Kidney (tissue), 14 donors: ENCODE data around the gene TRAPPC11. TPM values are rescaled to one million over a fixed set of nuclear protein-coding genes. Genes with fewer than 3 reads are reported as not detected.
A peak's percentile ranks its signal among the peaks of the same experiment; 100 is the strongest.

ENCODE experiments used
- DNase-seq, 5 donors: peaks; one replicate each; pipeline ENCODE4 v3.0.0-alpha.2; 2013 to 2020
- FAIRE-seq: peaks from 2 replicates; lab custom pipeline; 2012; peaks lifted over from hg19 to GRCh38; lab: Jason Lieb, UNC
- H3K27ac ChIP-seq, 2 donors: one replicate each; pipeline ENCODE4 v1.7.0; 2013; ENCODE audit warnings: low read depth in 2 of 2, low read length in 2 of 2, inconsistent platforms in 1 of 2
- H3K27me3 ChIP-seq: one replicate; pipeline ENCODE4 v1.7.1; 2013; ENCODE audit warnings: low read length, inconsistent platforms; ENCODE audit not compliant: control insufficient read depth, insufficient read depth
- H3K36me3 ChIP-seq, 3 donors: one replicate each; pipeline versions ENCODE4 v1.7.0 to v1.7.1; 2013; ENCODE audit warnings: low read length in 3 of 3, control low read depth in 1 of 3, inconsistent platforms in 1 of 3; ENCODE audit not compliant: insufficient read depth in 3 of 3, control insufficient read depth in 2 of 3
- H3K4me1 ChIP-seq, 3 donors: one replicate each; pipeline versions ENCODE4 v1.7.0 to v1.7.1; 2013; ENCODE audit warnings: low read length in 3 of 3, inconsistent platforms in 1 of 3, low read depth in 1 of 3; ENCODE audit not compliant: control insufficient read depth in 2 of 3, insufficient read depth in 2 of 3
- H3K4me3 ChIP-seq, 3 donors: one replicate each; pipeline versions ENCODE4 v1.7.0 to v1.8.1; 2013; ENCODE audit warnings: low read length in 3 of 3, control low read depth in 1 of 3, inconsistent platforms in 1 of 3
- H3K9ac ChIP-seq, 3 donors: one replicate each; pipeline versions ENCODE4 v1.7.0 to v1.7.1; 2013; ENCODE audit warnings: low read length in 3 of 3, control low read depth in 1 of 3, inconsistent platforms in 1 of 3
- H3K9me3 ChIP-seq, 3 donors: one replicate each; pipeline versions ENCODE4 v1.7.0 to v1.7.1; 2013; ENCODE audit warnings: low read length in 3 of 3, control low read depth in 1 of 3, inconsistent platforms in 1 of 3; ENCODE audit not compliant: control insufficient read depth in 2 of 3, insufficient read depth in 1 of 3
- CTCF ChIP-seq: IDR thresholded peaks from 3 replicates; pipeline ENCODE4 v1.5.1; 2012; ENCODE audit warnings: mild to moderate bottlenecking, moderate library complexity, borderline replicate concordance; ENCODE audit not compliant: insufficient read depth; ENCODE audit errors: extremely low read depth
- intact Hi-C: fragments of 100-400 bp; cut with DNase I; formaldehyde crosslinking; loops from one replicate; pipeline ENCODE4 v1.11.1; 2022
- polyA plus RNA-seq: library from polyadenylated mRNA; stranded (reverse); fragments of 350-450 nt; fragmentation: Illumina TruSeq; extraction: RNeasy Lipid Tissue Mini Kit (QIAGEN cat#74804); gene quantifications from one replicate; pipeline ENCODE4 v1.2.3, GENCODE V29; 2014; ENCODE audit warnings: low read depth, low replicate concordance; ENCODE audit not compliant: insufficient read depth
- total RNA-seq: library from RNA; stranded (reverse); fragmentation: NEBNext Ultra II Directional; extraction: Animal tissue kit (Norgen Biotek cat#: 25700); gene quantifications from one replicate; pipeline ENCODE4 v1.2.1, GENCODE V29; 2021
- donor health status: control.
- donor health status: control.
- donor health status: control.
- donor health status: control.
- donor health status: control.
- donor health status: DM: yes; HTN: yes; CAD: no.
- donor health status: Normal renal cell carcinoma (clear cell type).

The TRAPPC11 gene
- total and polyA plus RNA-seq, 2 donors from 2014 or later: 13.8 to 43.1 TPM

- Histone ChIP-seq H3K27me3 (no peaks in the 10 kb centered on the region), H3K4me1 (peaks cover 0 to 2% (median 0%) of the 10 kb centered on the region in 3 donors), H3K9ac (peak overlapping the region in 1 of 3 donors; percentile 33), H3K4me3 (peak overlapping the region in 1 of 3 donors; percentile 30), H3K9me3 (no peaks in the 10 kb centered on the region), H3K36me3 (no peaks in the 10 kb centered on the region), H3K27ac (no peak overlapping the region)
- DNase-seq (peak in 1 of 5 donors; percentile 52), FAIRE-seq (no peak)
- no peak for TF ChIP-seq CTCF
- intact Hi-C loops: no loop called here
These were observed 23.4 kb upstream of the TRAPPC11 start for GRCh38 chr4:183635741-183636140.

GRCh38 chr4:183636503-183636902 lies 22.6 kb upstream of the TRAPPC11 start:
- peaks cover 0 to 2% (median 0%) of the 10 kb centered on the region in 3 donors for H3K36me3 ChIP-seq
- no peak for FAIRE-seq
- intact Hi-C loops: no loop called here
- H3K9me3 ChIP-seq: no peaks in the 10 kb centered on the region
- H3K27me3 ChIP-seq: no peaks in the 10 kb centered on the region
- peak in 1 of 5 donors; percentile 42 for DNase-seq
- no peak overlapping the region for H3K4me3 ChIP-seq
- H3K4me1 ChIP-seq: peaks cover 0 to 2% (median 0%) of the 10 kb centered on the region in 3 donors
- H3K27ac ChIP-seq: no peak overlapping the region
- H3K9ac ChIP-seq: no peak overlapping the region
- TF ChIP-seq CTCF: no peak

GRCh38 chr4:183636923-183637322 lies 22.2 kb upstream of the TRAPPC11 start:
- no peak for TF ChIP-seq CTCF
- no peak overlapping the region for H3K9ac ChIP-seq
- H3K9me3 ChIP-seq: no peaks in the 10 kb centered on the region
- peaks cover 0 to 2% (median 0%) of the 10 kb centered on the region in 3 donors for H3K4me1 ChIP-seq
- intact Hi-C loops: no loop called here
- no peak overlapping the region for H3K4me3 ChIP-seq
- no peaks in the 10 kb centered on the region for H3K27me3 ChIP-seq
- H3K27ac ChIP-seq: no peak overlapping the region
- peaks cover 0 to 3% (median 0%) of the 10 kb centered on the region in 3 donors for H3K36me3 ChIP-seq
- FAIRE-seq (no peak), DNase-seq (no peak)

- no peak overlapping the region for H3K27ac ChIP-seq
- peaks cover 0 to 2% (median 0%) of the 10 kb centered on the region in 3 donors for H3K4me1 ChIP-seq
- no peak for FAIRE-seq
These were observed 21.6 kb upstream of the TRAPPC11 start for GRCh38 chr4:183637461-183637860.

More at GRCh38 chr4:183637461-183637860, 21.6 kb upstream of the TRAPPC11 start:
- no peaks in the 10 kb centered on the region for H3K27me3 ChIP-seq
- H3K9me3 ChIP-seq: no peaks in the 10 kb centered on the region
- intact Hi-C loops: no loop called here
- DNase-seq: no peak
- no peak overlapping the region for H3K9ac ChIP-seq
- no peak for TF ChIP-seq CTCF
- peaks cover 0 to 3% (median 0%) of the 10 kb centered on the region in 3 donors for H3K36me3 ChIP-seq
- no peak overlapping the region for H3K4me3 ChIP-seq
